ENCODE measurements around the gene FHOD3.

FHOD3 gene

DNA sequence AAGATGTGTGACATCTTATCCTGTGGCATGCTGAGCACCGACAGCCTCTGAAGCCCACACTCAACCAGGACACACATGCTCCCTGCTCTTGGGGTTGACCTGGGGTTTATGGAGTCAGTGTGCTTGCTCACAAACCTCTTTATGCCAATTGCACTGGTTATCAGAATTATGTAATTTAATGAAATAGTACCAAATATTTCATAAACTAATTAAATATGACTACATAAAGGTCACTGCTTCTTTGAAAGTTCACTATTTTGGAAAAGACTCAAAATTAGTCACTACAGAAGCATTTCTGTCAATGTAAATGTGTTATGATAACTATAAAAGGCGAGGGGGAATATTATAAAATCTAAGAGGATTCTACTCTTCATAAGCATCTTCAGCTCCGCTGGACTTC lies 76.7 kb downstream of the FHOD3 start:
- H2BK120ac ChIP-seq (ENCODE audit: low read depth, low read length), result no peak overlapping the region
- H3K27me3 ChIP-seq (ENCODE audit: insufficient read depth, low read length, poor library complexity), result no peaks in the 10 kb centered on the region
- no peak overlapping the region for H3K27ac ChIP-seq (ENCODE audit: low read depth, low read length)
- no peaks in the 10 kb centered on the region for H3K79me2 ChIP-seq (ENCODE audit: control insufficient read depth, insufficient read depth, low read length)
- H3K4ac ChIP-seq (ENCODE audit: low read depth, low read length), result no peak overlapping the region
- no peak overlapping the region for H2AK5ac ChIP-seq (ENCODE audit: low read length)
- H3K36me3 ChIP-seq (ENCODE audit: control insufficient read depth, insufficient read depth, low read length), result no peaks in the 10 kb centered on the region
- no CpG with 5 or more reads among the region's 3 CpGs for WGBS (ENCODE audit: extremely low coverage, insufficient coverage, low lambda C conversion rate)
- no peak overlapping the region for H3K23ac ChIP-seq (ENCODE audit: low read length)
- no peak overlapping the region for H4K8ac ChIP-seq (ENCODE audit: low read depth, low read length)
- DNase-seq, result no peak
- H3K79me1 ChIP-seq (ENCODE audit: low read length), result no peaks in the 10 kb centered on the region
- H3K4me3 ChIP-seq (ENCODE audit: low read length), result no peak overlapping the region
- no peak overlapping the region for H4K5ac ChIP-seq (ENCODE audit: low read length)
- H3K4me2 ChIP-seq (ENCODE audit: low read length), result no peak overlapping the region
- H3K9ac ChIP-seq (ENCODE audit: low read length), result no peak overlapping the region
- no peak overlapping the region for H2BK15ac ChIP-seq (replicated peaks; ENCODE audit: low read depth)
- H3K18ac ChIP-seq (ENCODE audit: low read length), result no peak overlapping the region
- no peak overlapping the region for H3K56ac ChIP-seq (ENCODE audit: low read length)
- H2BK5ac ChIP-seq (ENCODE audit: low read length), result no peak overlapping the region
- no peaks in the 10 kb centered on the region for H3K4me1 ChIP-seq (ENCODE audit: control insufficient read depth, low read depth, low read length)

DNA sequence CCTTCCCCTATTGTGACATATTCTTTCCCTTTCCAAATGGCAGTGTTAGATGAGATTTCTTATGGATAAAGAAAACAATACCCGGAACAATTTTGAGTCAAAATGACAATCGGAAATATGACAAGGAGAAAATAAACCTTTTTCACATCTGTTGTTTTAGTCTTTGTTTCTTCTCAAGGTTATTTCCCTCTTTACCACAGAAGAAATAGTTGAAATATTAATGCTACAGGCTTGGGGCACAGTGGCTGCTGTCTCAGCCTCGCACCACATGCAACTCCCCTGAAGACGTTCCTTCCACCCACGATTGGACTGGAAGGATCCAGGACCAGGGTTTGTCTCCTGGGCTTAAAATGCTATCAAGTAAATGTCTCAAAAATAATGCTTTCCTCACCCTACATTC lies 77.6 kb downstream of the FHOD3 start:
- H4K5ac ChIP-seq (ENCODE audit: low read length), result no peak overlapping the region
- no CpG with 5 or more reads among the region's 5 CpGs for WGBS (ENCODE audit: extremely low coverage, insufficient coverage, low lambda C conversion rate)
- no peak overlapping the region for H2BK15ac ChIP-seq (replicated peaks; ENCODE audit: low read depth)
- no peak for DNase-seq
- no peak overlapping the region for H4K8ac ChIP-seq (ENCODE audit: low read depth, low read length)
- no peak overlapping the region for H3K23ac ChIP-seq (ENCODE audit: low read length)
- H2AK5ac ChIP-seq (ENCODE audit: low read length), result no peak overlapping the region
- no peak overlapping the region for H3K27ac ChIP-seq (ENCODE audit: low read depth, low read length)
- no peaks in the 10 kb centered on the region for H3K79me1 ChIP-seq (ENCODE audit: low read length)
- no peak overlapping the region for H3K4me3 ChIP-seq (ENCODE audit: low read length)
- H3K4me1 ChIP-seq (ENCODE audit: control insufficient read depth, low read depth, low read length), result no peaks in the 10 kb centered on the region
- H3K79me2 ChIP-seq (ENCODE audit: control insufficient read depth, insufficient read depth, low read length), result no peaks in the 10 kb centered on the region
- H2BK5ac ChIP-seq (ENCODE audit: low read length), result no peak overlapping the region
- no peak overlapping the region for H3K4ac ChIP-seq (ENCODE audit: low read depth, low read length)
- H3K4me2 ChIP-seq (ENCODE audit: low read length), result no peak overlapping the region
- H3K27me3 ChIP-seq (ENCODE audit: insufficient read depth, low read length, poor library complexity), result no peaks in the 10 kb centered on the region
- no peak overlapping the region for H3K56ac ChIP-seq (ENCODE audit: low read length)
- no peak overlapping the region for H3K9ac ChIP-seq (ENCODE audit: low read length)
- H3K18ac ChIP-seq (ENCODE audit: low read length), result no peak overlapping the region
- no peaks in the 10 kb centered on the region for H3K36me3 ChIP-seq (ENCODE audit: control insufficient read depth, insufficient read depth, low read length)
- no peak overlapping the region for H2BK120ac ChIP-seq (ENCODE audit: low read depth, low read length)

DNA sequence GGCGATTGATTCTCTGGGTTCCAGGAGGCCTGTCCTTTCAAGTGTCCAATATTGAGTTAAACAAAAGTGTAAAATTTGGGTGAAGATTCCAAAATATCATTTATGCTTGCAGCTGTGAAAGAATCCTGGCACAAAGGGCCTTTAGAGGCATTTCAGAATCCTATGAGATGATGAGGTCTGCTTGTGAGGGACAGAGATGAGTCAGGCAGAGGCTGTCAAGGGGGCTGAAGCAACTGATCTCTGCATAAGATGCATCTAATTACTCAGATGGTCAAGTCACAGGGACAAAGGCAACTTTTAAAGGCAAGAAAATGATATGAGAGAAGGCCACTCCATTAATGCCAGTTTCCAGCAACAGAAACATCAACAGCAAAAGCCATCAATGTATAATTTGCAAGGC lies 78.8 kb downstream of the FHOD3 start:
- Histone ChIP-seq H4K8ac (ENCODE audit: low read depth, low read length) (no peak overlapping the region), H3K4me3 (ENCODE audit: low read length) (no peak overlapping the region), H3K36me3 (ENCODE audit: control insufficient read depth, insufficient read depth, low read length) (no peaks in the 10 kb centered on the region), H2BK5ac (ENCODE audit: low read length) (no peak overlapping the region), H2BK120ac (ENCODE audit: low read depth, low read length) (no peak overlapping the region), H4K5ac (ENCODE audit: low read length) (no peak overlapping the region), H3K79me2 (ENCODE audit: control insufficient read depth, insufficient read depth, low read length) (no peaks in the 10 kb centered on the region), H2BK15ac (replicated peaks; ENCODE audit: low read depth) (no peak overlapping the region), H3K23ac (ENCODE audit: low read length) (no peak overlapping the region), H3K27ac (ENCODE audit: low read depth, low read length) (no peak overlapping the region), H3K9ac (ENCODE audit: low read length) (no peak overlapping the region), H2AK5ac (ENCODE audit: low read length) (no peak overlapping the region), H3K79me1 (ENCODE audit: low read length) (no peaks in the 10 kb centered on the region), H3K56ac (ENCODE audit: low read length) (no peak overlapping the region), H3K4ac (ENCODE audit: low read depth, low read length) (no peak overlapping the region), H3K27me3 (ENCODE audit: insufficient read depth, low read length, poor library complexity) (no peaks in the 10 kb centered on the region), H3K18ac (ENCODE audit: low read length) (no peak overlapping the region), H3K4me1 (ENCODE audit: control insufficient read depth, low read depth, low read length) (no peaks in the 10 kb centered on the region), H3K4me2 (ENCODE audit: low read length) (no peak overlapping the region)
- WGBS (ENCODE audit: extremely low coverage, insufficient coverage, low lambda C conversion rate), result no CpG with 5 or more reads among the region's 1 CpG
- no peak for DNase-seq

DNA sequence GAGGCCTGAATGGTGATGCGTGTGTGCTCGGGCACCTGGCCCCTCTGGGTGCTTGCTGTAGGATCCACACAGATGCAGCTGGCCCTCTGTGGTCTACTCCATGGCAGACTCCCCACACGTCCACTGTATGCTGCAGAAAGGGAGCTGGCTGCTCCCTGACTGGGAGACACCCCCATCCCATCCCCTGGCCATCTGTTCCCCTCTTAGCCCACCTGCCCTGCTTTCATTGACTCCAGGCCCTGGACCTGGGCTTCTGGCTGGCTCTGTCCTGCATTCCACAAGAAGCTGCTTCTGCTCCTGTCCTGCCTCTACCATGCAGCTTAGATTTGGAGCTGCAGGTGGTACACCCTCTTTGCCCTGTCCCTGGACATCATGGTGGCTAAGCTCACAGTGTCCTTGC lies 80.1 kb downstream of the FHOD3 start:
- Histone ChIP-seq H3K27me3 (ENCODE audit: insufficient read depth, low read length, poor library complexity) (no peaks in the 10 kb centered on the region), H3K4me3 (ENCODE audit: low read length) (no peak overlapping the region), H4K8ac (ENCODE audit: low read depth, low read length) (no peak overlapping the region), H4K5ac (ENCODE audit: low read length) (no peak overlapping the region), H2BK5ac (ENCODE audit: low read length) (no peak overlapping the region), H3K9ac (ENCODE audit: low read length) (no peak overlapping the region), H3K79me2 (ENCODE audit: control insufficient read depth, insufficient read depth, low read length) (no peaks in the 10 kb centered on the region), H3K18ac (ENCODE audit: low read length) (no peak overlapping the region), H3K36me3 (ENCODE audit: control insufficient read depth, insufficient read depth, low read length) (no peaks in the 10 kb centered on the region), H2BK120ac (ENCODE audit: low read depth, low read length) (no peak overlapping the region), H3K4me2 (ENCODE audit: low read length) (no peak overlapping the region), H2AK5ac (ENCODE audit: low read length) (no peak overlapping the region), H3K4ac (ENCODE audit: low read depth, low read length) (no peak overlapping the region), H3K4me1 (ENCODE audit: control insufficient read depth, low read depth, low read length) (no peaks in the 10 kb centered on the region), H3K79me1 (ENCODE audit: low read length) (no peaks in the 10 kb centered on the region), H2BK15ac (replicated peaks; ENCODE audit: low read depth) (no peak overlapping the region), H3K56ac (ENCODE audit: low read length) (no peak overlapping the region), H3K27ac (ENCODE audit: low read depth, low read length) (no peak overlapping the region), H3K23ac (ENCODE audit: low read length) (no peak overlapping the region)
- no peak for DNase-seq
- WGBS (ENCODE audit: extremely low coverage, insufficient coverage, low lambda C conversion rate), result no CpG with 5 or more reads among the region's 3 CpGs

GRCh38 chr18:36378205-36378604 lies 80.7 kb downstream of the FHOD3 start:
- Histone ChIP-seq H3K9ac (ENCODE audit: low read length) (no peak overlapping the region), H3K18ac (ENCODE audit: low read length) (no peak overlapping the region), H2BK5ac (ENCODE audit: low read length) (no peak overlapping the region), H3K56ac (ENCODE audit: low read length) (no peak overlapping the region), H3K79me1 (ENCODE audit: low read length) (no peaks in the 10 kb centered on the region), H3K4ac (ENCODE audit: low read depth, low read length) (no peak overlapping the region), H3K27ac (ENCODE audit: low read depth, low read length) (no peak overlapping the region), H2AK5ac (ENCODE audit: low read length) (no peak overlapping the region), H4K8ac (ENCODE audit: low read depth, low read length) (no peak overlapping the region), H3K4me1 (ENCODE audit: control insufficient read depth, low read depth, low read length) (no peaks in the 10 kb centered on the region), H3K4me2 (ENCODE audit: low read length) (no peak overlapping the region), H2BK120ac (ENCODE audit: low read depth, low read length) (no peak overlapping the region), H3K27me3 (ENCODE audit: insufficient read depth, low read length, poor library complexity) (no peaks in the 10 kb centered on the region), H3K23ac (ENCODE audit: low read length) (no peak overlapping the region), H3K4me3 (ENCODE audit: low read length) (no peak overlapping the region), H4K5ac (ENCODE audit: low read length) (no peak overlapping the region), H3K79me2 (ENCODE audit: control insufficient read depth, insufficient read depth, low read length) (no peaks in the 10 kb centered on the region), H3K36me3 (ENCODE audit: control insufficient read depth, insufficient read depth, low read length) (no peaks in the 10 kb centered on the region), H2BK15ac (replicated peaks; ENCODE audit: low read depth) (no peak overlapping the region)
- DNase-seq, result peak; percentile 15
- no CpG with 5 or more reads among the region's 2 CpGs for WGBS (ENCODE audit: extremely low coverage, insufficient coverage, low lambda C conversion rate)

DNA sequence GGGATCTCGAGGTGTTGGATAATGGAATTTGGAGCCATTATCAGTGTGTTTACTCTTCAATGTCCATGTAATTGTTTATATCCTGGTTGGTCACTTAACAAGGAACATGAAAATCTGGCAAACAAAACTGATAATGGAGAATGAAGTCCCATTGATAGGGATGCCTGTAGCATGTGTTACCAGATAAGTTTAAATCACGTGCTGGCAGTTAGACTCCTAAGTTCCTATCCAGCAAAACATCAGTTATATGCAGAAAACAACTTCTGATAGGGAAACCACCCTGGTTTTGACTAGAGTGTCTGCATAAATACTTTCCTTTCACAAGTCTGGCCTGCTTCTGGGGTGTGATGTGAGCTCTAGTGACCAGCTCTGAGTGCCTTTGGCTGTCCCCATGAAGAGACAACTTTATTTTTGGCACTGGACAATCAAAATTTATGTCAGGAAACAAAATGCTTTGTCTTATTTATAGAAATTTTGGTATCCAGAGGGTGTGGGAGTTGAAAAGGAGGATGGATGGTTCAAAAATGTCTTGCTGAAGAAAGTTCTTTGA lies 82.0 kb downstream of the FHOD3 start:
- H2BK15ac ChIP-seq (replicated peaks; ENCODE audit: low read depth), result no peak overlapping the region
- H2BK120ac ChIP-seq (ENCODE audit: low read depth, low read length), result no peak overlapping the region
- H3K4me3 ChIP-seq (ENCODE audit: low read length), result no peak overlapping the region
- no CpG with 5 or more reads among the region's 2 CpGs for WGBS (ENCODE audit: extremely low coverage, insufficient coverage, low lambda C conversion rate)
- H3K79me2 ChIP-seq (ENCODE audit: control insufficient read depth, insufficient read depth, low read length), result no peaks in the 10 kb centered on the region
- H3K36me3 ChIP-seq (ENCODE audit: control insufficient read depth, insufficient read depth, low read length), result no peaks in the 10 kb centered on the region
- H3K4me2 ChIP-seq (ENCODE audit: low read length), result no peak overlapping the region
- H3K4me1 ChIP-seq (ENCODE audit: control insufficient read depth, low read depth, low read length), result no peaks in the 10 kb centered on the region
- H3K18ac ChIP-seq (ENCODE audit: low read length), result no peak overlapping the region
- H3K4ac ChIP-seq (ENCODE audit: low read depth, low read length), result no peak overlapping the region
- H3K27me3 ChIP-seq (ENCODE audit: insufficient read depth, low read length, poor library complexity), result no peaks in the 10 kb centered on the region
- H4K8ac ChIP-seq (ENCODE audit: low read depth, low read length), result no peak overlapping the region
- peak; percentile 28 for DNase-seq
- H3K79me1 ChIP-seq (ENCODE audit: low read length), result no peaks in the 10 kb centered on the region
- no peak overlapping the region for H3K23ac ChIP-seq (ENCODE audit: low read length)
- no peak overlapping the region for H2BK5ac ChIP-seq (ENCODE audit: low read length)
- H3K27ac ChIP-seq (ENCODE audit: low read depth, low read length), result no peak overlapping the region
- no peak overlapping the region for H3K9ac ChIP-seq (ENCODE audit: low read length)
- H3K56ac ChIP-seq (ENCODE audit: low read length), result no peak overlapping the region
- no peak overlapping the region for H2AK5ac ChIP-seq (ENCODE audit: low read length)
- H4K5ac ChIP-seq (ENCODE audit: low read length), result no peak overlapping the region
